ENCODE measurements around the gene TOR3A.

Gene TOR3A

GRCh38 chr1:179142889-179143299 is 61.0 kb downstream of the TOR3A start:
- DNase-seq (ENCODE audit: extremely low read depth in 1 of 2, low read depth in 1 of 2) = no peak

GRCh38 chr1:179143322-179143721 is 61.5 kb downstream of the TOR3A start:
- no peak for DNase-seq (ENCODE audit: extremely low read depth in 1 of 2, low read depth in 1 of 2)

GRCh38 chr1:179144626-179145025 is 62.8 kb downstream of the TOR3A start:
- no peak for DNase-seq (ENCODE audit: extremely low read depth in 1 of 2, low read depth in 1 of 2)

GRCh38 chr1:179145521-179145920 is 63.7 kb downstream of the TOR3A start:
- no peak for DNase-seq (ENCODE audit: extremely low read depth in 1 of 2, low read depth in 1 of 2)

Measured in activated CD8-positive, alpha-beta memory T cell treated with anti-CD3 and anti-CD28 coated beads for 1 hour (primary cell).